Panc1 (cell line): Measurements from ENCODE around the gene PTH. TPM values are rescaled to one million over a fixed set of nuclear protein-coding genes. Genes with fewer than 3 reads are reported as not detected.

ENCODE experiments used
- ATAC-seq: fragments of 200-7000 bp; cut with Tn5 transposase; 2 replicates; pipeline ENCODE4 v1.9.1; 2020; ENCODE audit warnings: mild to moderate bottlenecking, moderate library complexity
- BruUV-seq: library from RNA; stranded (reverse); fragments of 400-500 nt; replicated peaks from 2 replicates; lab custom pipeline; 2021; lab: Mats Ljungman, UMichigan
- CTCF ChIA-PET: fragments of 300-600 bp; sonication (Branson Sonifier 250); formaldehyde crosslinking; loops from one replicate; lab custom pipeline; 2022; ENCODE audit warnings: antibody characterized with exemption; lab: Charles Lee
- POLR2A ChIA-PET: fragments of 300-600 bp; sonication (Branson Sonifier 250); formaldehyde crosslinking; loops from one replicate; lab custom pipeline; 2022; ENCODE audit warnings: antibody characterized with exemption; lab: Charles Lee
- DNase-seq: peaks from one replicate; pipeline ENCODE4 v3.0.0-alpha.2; 2010; ENCODE audit warnings: low read depth, low spot score
- H3K27ac ChIP-seq: 2 replicates; pipeline ENCODE4 v1.5.1; 2011; ENCODE audit warnings: mild to moderate bottlenecking, low read length, inconsistent platforms
- H3K27me3 ChIP-seq: fragments of 200-500 bp; sonication (Bioruptor generic); 2 replicates; pipeline ENCODE4 v1.6.0; 2014; ENCODE audit warnings: low read length, inconsistent platforms; ENCODE audit not compliant: control insufficient read depth, insufficient read depth
- H3K36me3 ChIP-seq: fragments of 200-500 bp; sonication (Bioruptor generic); 2 replicates; pipeline ENCODE4 v1.5.1; 2014; ENCODE audit warnings: inconsistent platforms, mild to moderate bottlenecking, low read length, moderate library complexity; ENCODE audit not compliant: control insufficient read depth, insufficient read depth
- H3K4me1 ChIP-seq: 2 replicates; pipeline ENCODE4 v1.5.1; 2011; ENCODE audit warnings: inconsistent platforms, mild to moderate bottlenecking, low read length, moderate library complexity; ENCODE audit not compliant: control insufficient read depth, insufficient read depth
- H3K4me3 ChIP-seq, 2 experiments: 2 replicates each; pipeline ENCODE4 v1.5.1; 2011 to 2012; ENCODE audit warnings: low read depth in 2 of 2, low read length in 2 of 2, mild to moderate bottlenecking in 2 of 2, inconsistent platforms in 1 of 2, moderate library complexity in 1 of 2
- H3K9me3 ChIP-seq: fragments of 200-500 bp; sonication (Bioruptor generic); 2 replicates; pipeline ENCODE4 v1.5.1; 2014; ENCODE audit warnings: low read depth, mild to moderate bottlenecking, inconsistent platforms, low read length, moderate library complexity; ENCODE audit not compliant: control insufficient read depth, insufficient read depth
- POLR2AphosphoS5 ChIP-seq: IDR thresholded peaks from 2 replicates; pipeline ENCODE4 v1.6.1; 2012; ENCODE audit warnings: mild to moderate bottlenecking, low read depth, low read length, moderate library complexity
- SIN3A ChIP-seq: IDR thresholded peaks from 2 replicates; pipeline ENCODE4 v1.6.1; 2012; ENCODE audit warnings: low read depth, mild to moderate bottlenecking, low read length, moderate library complexity, borderline replicate concordance; ENCODE audit not compliant: insufficient read depth
- TCF7L2 ChIP-seq: IDR thresholded peaks from 2 replicates; pipeline ENCODE4 v1.6.1; 2011; ENCODE audit warnings: mild to moderate bottlenecking, low read depth, low read length, inconsistent platforms
- in situ Hi-C: cut with HindIII; loops from 2 replicates; pipeline ENCODE4 v1.10.0; 2016; ENCODE audit warnings: low sequenced_read_pairs, low pct_unique_long_range_greater_than_20kb
- intact Hi-C: fragments of 100-400 bp; cut with micrococcal nuclease; formaldehyde crosslinking; loops from one replicate; pipeline ENCODE4 v1.10.0; 2022; ENCODE audit not compliant: unreplicated experiment
- total RNA-seq: library from RNA; stranded (reverse); gene quantifications from one replicate; pipeline ENCODE4 v1.2.1, GENCODE V29; 2021; ENCODE audit not compliant: unreplicated experiment
- TF ChIP-seq, protein P1 (sequence below), 2 experiments: IDR thresholded peaks; 2 replicates each; pipeline ENCODE4 v1.6.1; 2011 to 2012; ENCODE audit warnings: low read depth in 2 of 2, control low read depth in 1 of 2, low read length in 1 of 2, mild to moderate bottlenecking in 1 of 2, moderate library complexity in 1 of 2; ENCODE audit not compliant: insufficient read depth in 1 of 2
- TF ChIP-seq, protein P2 (sequence below): fragments of 450-650 bp; IDR thresholded peaks from 2 replicates; pipeline ENCODE4 v1.5.1; 2017; ENCODE audit warnings: mild to moderate bottlenecking

PTH gene
- total RNA-seq, 1 experiment from 2014 or later: not detected

DNA sequence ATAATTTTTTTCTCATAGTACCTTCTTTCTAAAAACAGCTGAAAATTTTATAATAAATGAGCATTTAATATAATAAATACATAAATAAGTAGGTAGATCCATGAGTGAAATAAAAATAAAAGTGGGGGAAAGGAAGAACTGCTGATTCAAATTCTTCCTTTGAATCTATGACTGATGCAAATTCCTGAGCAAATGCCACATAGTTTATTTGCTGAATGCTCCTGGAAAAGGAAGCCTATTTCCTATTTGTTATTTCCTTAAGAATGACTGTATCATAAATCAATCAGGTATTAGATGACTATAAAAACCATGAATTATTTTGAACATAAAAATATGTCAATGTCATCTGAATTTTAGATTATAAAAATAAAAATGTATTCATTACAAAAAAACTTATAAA, 49.4 kb downstream of the PTH start:
- POLR2A ChIA-PET: no interaction called here
- in situ Hi-C loops (no loop called here), intact Hi-C loops (no loop called here)
- ATAC-seq (no peak), DNase-seq (no peak)
- Histone ChIP-seq H3K36me3 (no peaks in the 10 kb centered on the region), H3K4me1 (no peaks in the 10 kb centered on the region), H3K9me3 (no peaks in the 10 kb centered on the region; the same call in 1 of the 2 replicates), H3K27ac (no peak overlapping the region), H3K27me3 (no peaks in the 10 kb centered on the region), H3K4me3 (no peak overlapping the region)
- TF ChIP-seq SIN3A (no peak), TCF7L2 (no peak), POLR2AphosphoS5 (no peak)
- TF ChIP-seq, protein P1, sequence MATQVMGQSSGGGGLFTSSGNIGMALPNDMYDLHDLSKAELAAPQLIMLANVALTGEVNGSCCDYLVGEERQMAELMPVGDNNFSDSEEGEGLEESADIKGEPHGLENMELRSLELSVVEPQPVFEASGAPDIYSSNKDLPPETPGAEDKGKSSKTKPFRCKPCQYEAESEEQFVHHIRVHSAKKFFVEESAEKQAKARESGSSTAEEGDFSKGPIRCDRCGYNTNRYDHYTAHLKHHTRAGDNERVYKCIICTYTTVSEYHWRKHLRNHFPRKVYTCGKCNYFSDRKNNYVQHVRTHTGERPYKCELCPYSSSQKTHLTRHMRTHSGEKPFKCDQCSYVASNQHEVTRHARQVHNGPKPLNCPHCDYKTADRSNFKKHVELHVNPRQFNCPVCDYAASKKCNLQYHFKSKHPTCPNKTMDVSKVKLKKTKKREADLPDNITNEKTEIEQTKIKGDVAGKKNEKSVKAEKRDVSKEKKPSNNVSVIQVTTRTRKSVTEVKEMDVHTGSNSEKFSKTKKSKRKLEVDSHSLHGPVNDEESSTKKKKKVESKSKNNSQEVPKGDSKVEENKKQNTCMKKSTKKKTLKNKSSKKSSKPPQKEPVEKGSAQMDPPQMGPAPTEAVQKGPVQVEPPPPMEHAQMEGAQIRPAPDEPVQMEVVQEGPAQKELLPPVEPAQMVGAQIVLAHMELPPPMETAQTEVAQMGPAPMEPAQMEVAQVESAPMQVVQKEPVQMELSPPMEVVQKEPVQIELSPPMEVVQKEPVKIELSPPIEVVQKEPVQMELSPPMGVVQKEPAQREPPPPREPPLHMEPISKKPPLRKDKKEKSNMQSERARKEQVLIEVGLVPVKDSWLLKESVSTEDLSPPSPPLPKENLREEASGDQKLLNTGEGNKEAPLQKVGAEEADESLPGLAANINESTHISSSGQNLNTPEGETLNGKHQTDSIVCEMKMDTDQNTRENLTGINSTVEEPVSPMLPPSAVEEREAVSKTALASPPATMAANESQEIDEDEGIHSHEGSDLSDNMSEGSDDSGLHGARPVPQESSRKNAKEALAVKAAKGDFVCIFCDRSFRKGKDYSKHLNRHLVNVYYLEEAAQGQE (IDR thresholded peaks at IDR 0.05; ENCODE audit: insufficient read depth in 1 of 2, low read depth in 2 of 2, low read length in 1 of 2): no peak
- TF ChIP-seq, protein P2, sequence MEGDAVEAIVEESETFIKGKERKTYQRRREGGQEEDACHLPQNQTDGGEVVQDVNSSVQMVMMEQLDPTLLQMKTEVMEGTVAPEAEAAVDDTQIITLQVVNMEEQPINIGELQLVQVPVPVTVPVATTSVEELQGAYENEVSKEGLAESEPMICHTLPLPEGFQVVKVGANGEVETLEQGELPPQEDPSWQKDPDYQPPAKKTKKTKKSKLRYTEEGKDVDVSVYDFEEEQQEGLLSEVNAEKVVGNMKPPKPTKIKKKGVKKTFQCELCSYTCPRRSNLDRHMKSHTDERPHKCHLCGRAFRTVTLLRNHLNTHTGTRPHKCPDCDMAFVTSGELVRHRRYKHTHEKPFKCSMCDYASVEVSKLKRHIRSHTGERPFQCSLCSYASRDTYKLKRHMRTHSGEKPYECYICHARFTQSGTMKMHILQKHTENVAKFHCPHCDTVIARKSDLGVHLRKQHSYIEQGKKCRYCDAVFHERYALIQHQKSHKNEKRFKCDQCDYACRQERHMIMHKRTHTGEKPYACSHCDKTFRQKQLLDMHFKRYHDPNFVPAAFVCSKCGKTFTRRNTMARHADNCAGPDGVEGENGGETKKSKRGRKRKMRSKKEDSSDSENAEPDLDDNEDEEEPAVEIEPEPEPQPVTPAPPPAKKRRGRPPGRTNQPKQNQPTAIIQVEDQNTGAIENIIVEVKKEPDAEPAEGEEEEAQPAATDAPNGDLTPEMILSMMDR: no peak
- BruUV-seq: no TSS peak
- CTCF ChIA-PET: no interaction called here

DNA sequence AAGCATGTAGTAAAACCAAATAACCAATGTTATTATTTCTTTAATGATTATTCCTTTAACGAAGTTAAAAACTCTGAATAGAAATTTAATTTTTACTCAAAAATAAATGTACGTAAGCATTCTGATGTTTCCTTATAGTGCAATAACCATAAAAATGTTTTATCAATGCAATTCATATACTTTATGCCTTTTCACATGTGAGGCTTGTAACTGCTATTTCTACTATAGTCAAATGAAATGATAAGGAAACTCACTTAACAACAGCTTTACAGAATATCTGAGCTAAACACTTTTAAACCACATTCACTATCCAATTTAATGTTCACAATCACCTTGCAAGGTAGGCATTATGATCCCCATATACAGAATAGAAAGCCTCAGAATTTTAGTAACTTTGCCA, 50.2 kb downstream of the PTH start:
- DNase-seq: no peak
- BruUV-seq: no TSS peak
- Histone ChIP-seq H3K27ac (no peak overlapping the region), H3K27me3 (no peaks in the 10 kb centered on the region), H3K4me1 (peaks cover under 1% of the 10 kb centered on the region), H3K4me3 (no peak overlapping the region), H3K9me3 (no peaks in the 10 kb centered on the region; the same call in 1 of the 2 replicates), H3K36me3 (no peaks in the 10 kb centered on the region)
- no peak for ATAC-seq
- intact Hi-C loops (no loop called here), in situ Hi-C loops (no loop called here)
- ChIA-PET CTCF (no interaction called here), POLR2A (no interaction called here)
- TF ChIP-seq POLR2AphosphoS5 (no peak), TCF7L2 (no peak), SIN3A (no peak)
- TF ChIP-seq, protein P2: no peak
- TF ChIP-seq, protein P1 (IDR thresholded peaks at IDR 0.05; ENCODE audit: insufficient read depth in 1 of 2, low read depth in 2 of 2, low read length in 1 of 2): no peak

Other genes starting within 250 kb of the PTH start
- 9.3 TPM for gene BMAL1, start 218.2 kb downstream of the PTH start, total RNA-seq
- gene BTBD10, start 32.8 kb downstream of the PTH start, total RNA-seq: 29.6 TPM
- 60.4 TPM for gene FAR1, start 172.7 kb upstream of the PTH start, total RNA-seq